Stimulated activated CD8-positive, alpha-beta memory T cell treated with anti-CD3 and anti-CD28 coated beads, Interleukin-7, amount 100 ng/mL, for 4 hours (primary cell): ENCODE measurements around the gene MAN2A2.
"Not testable (repeated sequence)": the region's sequence is repeated elsewhere in the genome, so short reads cannot be mapped to it uniquely, and the experiment has no call there.

Experiments used
- DNase-seq, 2 donors: peaks; one replicate each; pipeline ENCODE4 v3.0.0-alpha.2; 2020; ENCODE audit warnings: low read depth in 2 of 2

Gene MAN2A2

GRCh38 chr15:90883976-90884718 lies 19.0 kb upstream of the MAN2A2 start, which contains the start of gene FES:
FES (plus strand) TSS chr15:90884504; CDS start chr15:90885046, 542 bp downstream.
- DNase-seq = no peak

DNA sequence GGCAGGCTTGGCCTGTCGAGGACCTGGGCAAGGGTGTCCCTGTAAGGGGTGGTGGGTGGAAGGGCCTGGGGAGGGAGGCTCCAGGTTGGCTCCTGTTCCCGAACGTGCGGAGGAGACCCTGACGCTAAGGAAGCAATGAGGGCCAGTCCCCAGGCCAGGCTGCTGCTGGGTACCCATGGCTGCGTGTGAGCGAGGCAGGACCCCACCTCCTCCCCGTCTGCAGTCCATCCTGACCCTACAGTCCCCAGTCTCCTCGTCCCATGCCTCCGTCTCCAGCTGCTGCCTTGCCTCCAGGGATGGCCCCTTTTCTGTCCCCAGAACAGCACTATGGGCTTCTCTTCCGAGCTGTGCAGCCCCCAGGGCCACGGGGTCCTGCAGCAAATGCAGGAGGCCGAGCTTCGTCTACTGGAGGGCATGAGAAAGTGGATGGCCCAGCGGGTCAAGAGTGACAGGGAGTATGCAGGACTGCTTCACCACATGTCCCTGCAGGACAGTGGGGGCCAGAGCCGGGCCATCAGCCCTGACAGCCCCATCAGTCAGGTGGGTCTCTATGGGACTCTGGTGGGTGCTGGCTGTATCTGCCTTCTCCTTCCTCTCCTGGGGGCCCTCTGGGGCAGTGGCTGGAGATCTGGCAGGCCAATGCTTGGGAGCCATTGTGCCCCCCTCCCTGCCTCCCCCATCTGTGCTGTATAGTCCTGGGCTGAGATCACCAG lies 18.2 kb upstream of the MAN2A2 start:
- no peak for DNase-seq

DNA sequence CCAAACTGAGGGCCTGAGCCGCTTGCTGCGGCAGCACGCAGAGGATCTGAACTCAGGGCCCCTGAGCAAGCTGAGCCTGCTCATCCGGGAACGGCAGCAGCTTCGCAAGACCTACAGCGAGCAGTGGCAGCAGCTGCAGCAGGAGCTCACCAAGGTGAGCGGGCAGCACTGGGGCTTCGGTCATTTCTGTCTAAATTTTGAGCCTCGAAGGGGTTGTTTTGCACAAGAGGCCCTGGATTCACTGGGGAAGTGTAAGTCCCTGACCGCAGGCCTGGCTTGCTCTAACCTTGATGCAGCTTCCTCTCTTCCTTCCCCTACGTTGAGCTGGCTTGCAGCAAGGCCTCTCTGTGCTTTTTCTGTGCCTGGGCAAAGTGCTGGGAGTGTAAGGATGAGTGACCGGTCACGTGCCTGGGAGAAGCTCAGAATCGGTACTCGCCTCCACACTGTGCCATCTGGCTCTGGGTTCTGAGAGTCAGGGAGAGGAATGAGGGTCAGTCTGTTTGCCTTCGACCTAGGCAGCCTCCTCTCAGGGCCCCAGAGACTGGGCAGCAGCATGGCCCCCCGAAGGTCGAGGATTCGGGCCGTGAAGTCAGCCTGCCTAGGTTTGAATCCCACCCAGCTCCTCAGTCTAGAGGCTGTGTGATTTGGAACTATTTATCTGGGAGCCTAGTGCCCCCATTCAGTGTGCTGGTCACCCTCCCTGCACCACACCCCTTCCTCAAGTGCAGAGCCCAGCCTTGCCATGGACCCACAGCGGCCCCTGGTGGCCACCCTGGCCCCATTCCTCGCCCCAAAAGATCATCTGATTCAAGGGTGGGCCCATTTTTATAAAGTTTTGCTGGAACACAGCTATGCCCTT lies 17.4 kb upstream of the MAN2A2 start:
- DNase-seq = peak; percentile 60 to 65

GRCh38 chr15:90886291-90886614 lies 16.8 kb upstream of the MAN2A2 start:
- DNase-seq = no peak

DNA sequence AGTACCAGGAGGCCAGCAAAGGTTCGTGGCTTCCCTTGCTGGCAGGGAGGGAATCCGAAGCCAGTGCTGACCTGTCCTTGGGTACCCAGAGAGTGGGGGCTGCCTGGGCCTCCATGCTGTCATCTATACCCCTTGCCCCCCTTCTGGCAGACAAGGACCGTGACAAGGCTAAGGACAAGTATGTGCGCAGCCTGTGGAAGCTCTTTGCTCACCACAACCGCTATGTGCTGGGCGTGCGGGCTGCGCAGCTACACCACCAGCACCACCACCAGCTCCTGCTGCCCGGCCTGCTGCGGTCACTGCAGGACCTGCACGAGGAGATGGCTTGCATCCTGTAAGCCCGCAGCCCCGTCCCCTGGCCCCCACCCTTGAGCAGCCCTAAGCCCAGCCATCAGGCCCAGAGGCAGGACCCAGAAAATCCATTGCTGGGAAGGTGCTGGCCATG lies 16.0 kb upstream of the MAN2A2 start:
- DNase-seq = no peak

GRCh38 chr15:90889313-90889730 lies 13.8 kb upstream of the MAN2A2 start:
- DNase-seq = no peak

- DNase-seq = no peak
These were observed 13.2 kb upstream of the MAN2A2 start for GRCh38 chr15:90889736-90890456.

- DNase-seq = no peak
These were observed 12.3 kb upstream of the MAN2A2 start for GRCh38 chr15:90890839-90891238.

- no peak for DNase-seq
These were observed 11.7 kb upstream of the MAN2A2 start for GRCh38 chr15:90891346-90891949.

GRCh38 chr15:90892023-90892422 lies 11.1 kb upstream of the MAN2A2 start:
- no peak for DNase-seq

DNA sequence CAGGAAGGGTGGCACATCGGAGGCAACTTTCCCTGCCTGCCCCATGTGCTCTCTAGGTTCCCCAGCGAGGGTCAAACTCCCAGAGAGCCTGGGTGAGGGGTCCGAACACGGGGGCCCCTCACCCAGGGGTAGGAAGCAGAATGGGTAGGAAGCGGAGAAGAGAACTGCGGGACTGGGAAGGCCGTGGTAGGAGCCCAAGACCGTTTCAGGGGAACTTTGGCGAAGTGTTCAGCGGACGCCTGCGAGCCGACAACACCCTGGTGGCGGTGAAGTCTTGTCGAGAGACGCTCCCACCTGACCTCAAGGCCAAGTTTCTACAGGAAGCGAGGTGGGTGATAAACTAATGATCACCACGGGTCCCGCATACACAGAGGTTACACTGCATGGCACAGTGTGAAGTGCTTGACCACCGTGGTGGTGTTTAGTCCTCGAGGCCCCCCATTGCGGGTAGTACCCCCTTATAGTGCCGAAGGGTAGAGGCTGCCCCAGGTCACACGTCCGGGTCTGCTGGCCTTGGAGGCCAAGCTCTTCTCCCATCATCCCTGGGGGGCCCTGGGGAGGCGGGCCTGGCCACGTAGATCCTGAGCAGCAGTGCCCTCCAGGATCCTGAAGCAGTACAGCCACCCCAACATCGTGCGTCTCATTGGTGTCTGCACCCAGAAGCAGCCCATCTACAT lies 10.5 kb upstream of the MAN2A2 start:
- no peak for DNase-seq

GRCh38 chr15:90893175-90894090 lies 9.7 kb upstream of the MAN2A2 start:
- no peak for DNase-seq

DNA sequence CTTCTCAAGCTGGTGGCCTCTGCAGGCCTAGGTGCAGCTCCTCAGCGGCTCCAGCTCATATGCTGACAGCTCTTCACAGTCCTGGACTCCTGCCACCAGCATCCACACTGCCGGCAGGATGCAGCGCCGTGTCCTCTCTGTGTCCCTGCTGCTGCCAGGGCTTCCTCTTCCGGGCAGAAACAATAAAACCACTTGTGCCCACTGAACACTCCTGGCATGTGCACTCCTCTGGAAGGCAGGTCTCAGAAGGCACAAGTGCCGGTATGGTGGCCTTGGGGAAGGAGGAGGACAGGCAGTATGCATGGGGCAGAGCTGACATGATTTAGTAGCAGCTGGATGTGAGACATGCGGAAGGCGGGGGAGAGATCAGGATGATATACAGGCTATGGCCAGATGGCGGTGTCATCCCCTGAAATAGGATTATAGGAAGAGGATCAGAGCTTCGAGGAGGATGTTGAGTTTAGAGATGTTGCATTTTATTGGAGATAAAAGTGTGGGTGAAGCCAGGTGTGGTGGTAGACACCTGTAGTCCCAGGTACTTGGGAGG lies 7.5 kb upstream of the MAN2A2 start:
- DNase-seq = no peak

DNA sequence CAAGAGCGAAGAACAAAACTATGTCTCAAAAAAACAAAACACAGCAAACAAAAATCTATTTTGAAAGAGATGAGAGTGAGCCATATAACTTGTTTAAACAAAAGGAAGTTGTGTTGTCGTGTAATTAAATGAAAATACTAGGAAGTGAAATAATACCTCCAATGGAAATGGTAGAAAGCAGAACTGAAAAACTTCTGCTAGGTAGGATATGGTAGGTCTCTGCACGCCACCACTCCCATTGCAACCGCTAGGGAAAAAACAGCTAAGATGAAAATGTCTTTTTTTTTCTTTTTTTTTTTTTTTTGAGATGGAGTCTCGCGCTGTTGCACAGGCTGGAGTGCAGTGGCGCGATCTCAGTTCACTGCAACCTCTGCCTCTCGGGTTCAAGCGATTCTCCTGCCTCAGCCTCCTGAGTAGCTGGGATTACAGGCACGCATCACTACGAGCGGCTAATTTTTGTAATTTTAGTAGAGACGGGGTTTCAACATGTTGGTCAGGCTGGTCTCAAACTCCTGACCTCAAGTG lies 5.9 kb upstream of the MAN2A2 start:
- not testable (repeated sequence) for DNase-seq

DNA sequence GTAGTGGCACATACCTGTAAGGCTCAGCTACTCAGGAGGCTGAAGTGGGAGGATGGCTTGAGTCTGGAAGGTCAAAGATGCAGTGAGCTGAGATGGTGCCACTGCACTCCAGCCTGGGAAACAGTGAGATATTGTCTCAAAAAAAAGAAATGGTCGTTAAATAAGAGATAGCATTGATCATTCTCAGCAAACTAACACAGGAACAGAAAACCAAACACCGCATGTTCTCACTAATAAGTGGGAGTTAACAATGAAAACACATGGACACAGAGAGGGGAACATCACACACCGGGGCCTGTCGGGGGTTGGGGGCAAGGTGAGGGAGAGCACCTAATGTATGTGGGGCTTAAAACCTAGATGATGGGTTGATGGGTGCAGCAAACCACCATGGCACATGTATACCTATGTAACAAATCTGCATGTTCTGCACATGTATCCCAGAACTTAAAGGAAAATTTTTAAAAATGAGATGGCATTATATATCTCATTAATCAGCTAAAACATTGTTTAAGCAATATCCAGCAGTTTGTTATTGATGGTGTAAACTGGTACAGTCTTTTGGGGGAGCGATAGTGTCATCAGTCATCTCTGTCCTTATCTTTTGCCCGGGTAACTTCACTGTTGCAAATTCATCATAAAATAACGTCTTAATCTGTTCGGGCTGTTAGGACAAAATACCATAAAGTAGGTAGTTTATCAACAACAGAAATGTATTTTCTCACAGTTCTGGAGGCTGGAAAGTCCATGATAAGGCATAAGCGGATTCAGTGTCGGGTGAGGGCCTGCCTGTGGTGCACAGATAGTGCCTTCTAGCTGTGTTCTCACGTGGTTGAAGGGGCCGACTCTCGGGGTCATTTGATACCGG lies 1.7 kb upstream of the MAN2A2 start:
- DNase-seq = no peak

GRCh38 chr15:90902040-90902839 lies 862 bp upstream of the MAN2A2 start:
- DNase-seq = peak; percentile 28 to 57
